Measurements from ENCODE around the gene BEND7.

Gene BEND7, protein sequence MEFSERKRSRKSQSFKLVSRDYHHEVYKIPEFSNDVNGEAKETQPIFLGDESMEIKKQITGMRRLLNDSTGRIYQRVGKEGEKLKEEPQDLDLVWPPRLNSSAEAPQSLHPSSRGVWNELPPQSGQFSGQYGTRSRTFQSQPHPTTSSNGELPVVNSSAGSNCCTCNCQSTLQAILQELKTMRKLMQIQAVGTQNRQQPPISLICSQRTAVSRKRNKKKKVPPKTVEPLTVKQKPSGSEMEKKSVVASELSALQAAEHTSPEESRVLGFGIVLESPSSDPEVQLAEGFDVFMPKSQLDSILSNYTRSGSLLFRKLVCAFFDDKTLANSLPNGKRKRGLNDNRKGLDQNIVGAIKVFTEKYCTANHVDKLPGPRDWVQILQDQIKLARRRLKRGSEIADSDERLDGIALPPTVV

GRCh38 chr10:13528875-13529713, at the start of gene BEND7:
BEND7 (minus strand) TSS chr10:13529014; CDS start chr10:13528533, 481 bp downstream.
- H3K4me1 ChIP-seq (ENCODE audit: control insufficient read depth, insufficient read depth, low read length), result peaks cover 24% of the 10 kb centered on the region
- H3K27ac ChIP-seq (ENCODE audit: low read depth, low read length), result no peak within 1 kb of the TSS
- H3K4me3 ChIP-seq (ENCODE audit: low read depth, low read length), result peak within 1 kb of the TSS; percentile 64
- H3K9ac ChIP-seq (ENCODE audit: low read depth, low read length), result no peak within 1 kb of the TSS; the same call in 1 of the 2 replicates
- no peaks in the 10 kb centered on the region for H3K9me3 ChIP-seq (ENCODE audit: control insufficient read depth, insufficient read depth, low read length)
- H3K27me3 ChIP-seq (ENCODE audit: control insufficient read depth, insufficient read depth, low read length), result peaks cover 52% of the 10 kb centered on the region
- H3K36me3 ChIP-seq (ENCODE audit: control insufficient read depth, insufficient read depth, low read length), result peaks cover 3% of the 10 kb centered on the region

- H3K36me3 ChIP-seq (ENCODE audit: control insufficient read depth, insufficient read depth, low read length), result no peaks in the 10 kb centered on the region
- no peaks in the 10 kb centered on the region for H3K4me1 ChIP-seq (ENCODE audit: control insufficient read depth, insufficient read depth, low read length)
- H3K27ac ChIP-seq (ENCODE audit: low read depth, low read length), result no peak overlapping the region
- H3K4me3 ChIP-seq (ENCODE audit: low read depth, low read length), result no peak overlapping the region
- no peaks in the 10 kb centered on the region for H3K27me3 ChIP-seq (ENCODE audit: control insufficient read depth, insufficient read depth, low read length)
- no peaks in the 10 kb centered on the region for H3K9me3 ChIP-seq (ENCODE audit: control insufficient read depth, insufficient read depth, low read length)
- no peak overlapping the region for H3K9ac ChIP-seq (ENCODE audit: low read depth, low read length)
Observed at GRCh38 chr10:13573960-13574359, 45.1 kb upstream of the BEND7 start.

DNA sequence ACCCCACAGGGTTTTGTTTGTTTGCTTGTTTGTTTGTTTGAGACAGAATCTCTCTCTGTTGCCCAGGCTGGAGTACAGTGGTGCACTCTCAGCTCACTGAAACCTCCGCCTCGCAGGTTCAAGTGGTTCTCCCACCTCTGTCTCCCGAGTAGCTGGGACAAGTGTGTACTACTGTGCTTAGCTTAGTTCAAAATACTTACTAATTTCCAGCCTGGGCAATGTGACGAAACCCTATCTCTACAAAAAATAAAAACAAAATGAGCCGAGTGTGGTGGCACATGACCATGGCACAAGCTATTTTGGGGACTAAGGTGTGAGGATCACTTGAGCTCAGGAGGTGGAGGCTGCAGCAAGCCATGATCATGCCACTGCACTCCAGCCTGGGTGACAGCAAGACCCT, 42.7 kb upstream of the BEND7 start:
- Histone ChIP-seq H3K27ac (ENCODE audit: low read depth, low read length) (no peak overlapping the region), H3K4me1 (ENCODE audit: control insufficient read depth, insufficient read depth, low read length) (no peaks in the 10 kb centered on the region), H3K9ac (ENCODE audit: low read depth, low read length) (no peak overlapping the region), H3K36me3 (ENCODE audit: control insufficient read depth, insufficient read depth, low read length) (no peaks in the 10 kb centered on the region), H3K4me3 (ENCODE audit: low read depth, low read length) (no peak overlapping the region), H3K9me3 (ENCODE audit: control insufficient read depth, insufficient read depth, low read length) (no peaks in the 10 kb centered on the region), H3K27me3 (ENCODE audit: control insufficient read depth, insufficient read depth, low read length) (no peaks in the 10 kb centered on the region)

DNA sequence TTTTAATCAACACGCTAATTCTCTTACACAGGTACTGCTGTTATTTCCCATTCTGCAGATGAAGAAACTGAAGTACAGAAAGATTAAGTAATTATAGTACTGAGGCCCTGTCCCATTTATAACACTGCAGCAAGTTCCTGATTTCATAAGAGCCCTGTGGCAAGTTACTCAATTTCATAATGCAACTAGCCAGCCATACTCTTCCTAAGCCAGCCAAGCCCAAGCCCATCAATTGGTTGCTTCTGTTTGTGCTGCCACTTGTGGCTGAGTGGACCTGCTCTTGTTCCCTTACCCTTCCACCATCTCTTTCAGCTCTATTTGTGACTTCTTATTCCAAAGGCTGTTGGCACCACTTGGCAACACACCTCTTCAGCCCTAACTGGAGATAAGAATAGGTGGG, 38.2 kb upstream of the BEND7 start:
- H3K9me3 ChIP-seq (ENCODE audit: control insufficient read depth, insufficient read depth, low read length), result peaks cover 13% of the 10 kb centered on the region; the same call in 1 of the 2 replicates
- H3K4me3 ChIP-seq (ENCODE audit: low read depth, low read length), result no peak overlapping the region
- no peak overlapping the region for H3K9ac ChIP-seq (ENCODE audit: low read depth, low read length)
- no peaks in the 10 kb centered on the region for H3K36me3 ChIP-seq (ENCODE audit: control insufficient read depth, insufficient read depth, low read length)
- no peak overlapping the region for H3K27ac ChIP-seq (ENCODE audit: low read depth, low read length)
- no peaks in the 10 kb centered on the region for H3K27me3 ChIP-seq (ENCODE audit: control insufficient read depth, insufficient read depth, low read length)
- H3K4me1 ChIP-seq (ENCODE audit: control insufficient read depth, insufficient read depth, low read length), result no peaks in the 10 kb centered on the region

- H3K9ac ChIP-seq (ENCODE audit: low read depth, low read length), result no peak overlapping the region
- peaks cover 13% of the 10 kb centered on the region; the same call in 1 of the 2 replicates for H3K9me3 ChIP-seq (ENCODE audit: control insufficient read depth, insufficient read depth, low read length)
- no peaks in the 10 kb centered on the region for H3K27me3 ChIP-seq (ENCODE audit: control insufficient read depth, insufficient read depth, low read length)
- no peaks in the 10 kb centered on the region for H3K4me1 ChIP-seq (ENCODE audit: control insufficient read depth, insufficient read depth, low read length)
- no peak overlapping the region for H3K4me3 ChIP-seq (ENCODE audit: low read depth, low read length)
- H3K27ac ChIP-seq (ENCODE audit: low read depth, low read length), result no peak overlapping the region
- no peaks in the 10 kb centered on the region for H3K36me3 ChIP-seq (ENCODE audit: control insufficient read depth, insufficient read depth, low read length)
Observed at GRCh38 chr10:13564576-13564975, 35.8 kb upstream of the BEND7 start.

DNA sequence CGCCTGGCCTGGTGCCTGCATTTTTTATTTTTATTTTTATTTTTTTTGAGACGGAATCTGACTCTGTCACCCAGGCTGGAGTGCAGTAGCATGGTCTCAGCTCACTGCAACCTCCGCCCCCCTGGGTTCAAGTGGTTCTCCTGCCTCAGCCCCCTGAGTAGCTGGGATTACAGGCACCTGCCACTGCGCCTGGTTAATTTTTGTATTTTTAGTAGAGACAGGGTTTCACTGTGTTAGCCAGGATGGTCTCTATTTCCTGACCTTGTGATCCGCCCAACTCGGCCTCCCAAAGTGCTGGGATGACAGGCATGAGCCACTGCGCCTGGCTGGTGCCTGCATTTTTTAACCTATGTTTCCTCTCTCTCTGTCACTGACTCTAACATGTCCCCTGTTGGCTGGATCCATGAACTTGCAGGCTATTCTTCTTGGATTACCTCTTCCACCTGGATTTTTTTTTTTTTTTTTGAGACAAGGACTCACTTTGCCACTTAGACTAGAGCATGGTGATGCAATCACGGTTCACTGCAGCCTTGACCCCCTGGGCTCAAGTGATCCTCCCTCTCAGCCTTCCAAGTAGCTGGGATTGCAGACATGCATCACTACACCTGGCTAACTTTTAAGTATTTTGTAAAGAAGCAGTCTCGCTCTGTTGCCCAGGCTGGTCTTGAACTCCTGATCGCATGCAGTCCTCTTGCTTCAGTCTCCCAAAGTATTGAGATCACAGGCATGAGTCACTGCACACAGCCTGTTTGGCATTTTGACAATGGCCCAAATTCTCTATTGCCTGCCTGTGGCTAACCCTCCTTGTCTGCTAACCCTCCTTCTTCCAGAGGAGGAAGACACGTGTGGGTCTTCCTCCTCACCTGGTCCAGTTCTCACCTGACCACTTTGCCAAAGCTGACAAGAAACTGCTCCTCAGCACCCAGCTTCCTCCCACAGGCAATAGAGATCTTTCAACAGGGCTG, 34.9 kb upstream of the BEND7 start:
- H3K9ac ChIP-seq (ENCODE audit: low read depth, low read length), result no peak overlapping the region
- no peak overlapping the region for H3K4me3 ChIP-seq (ENCODE audit: low read depth, low read length)
- no peaks in the 10 kb centered on the region for H3K4me1 ChIP-seq (ENCODE audit: control insufficient read depth, insufficient read depth, low read length)
- H3K27ac ChIP-seq (ENCODE audit: low read depth, low read length), result no peak overlapping the region
- H3K36me3 ChIP-seq (ENCODE audit: control insufficient read depth, insufficient read depth, low read length), result no peaks in the 10 kb centered on the region
- no peaks in the 10 kb centered on the region for H3K27me3 ChIP-seq (ENCODE audit: control insufficient read depth, insufficient read depth, low read length)
- peaks cover 13% of the 10 kb centered on the region; the same call in 1 of the 2 replicates for H3K9me3 ChIP-seq (ENCODE audit: control insufficient read depth, insufficient read depth, low read length)

GRCh38 chr10:13560597-13560996, 31.8 kb upstream of the BEND7 start:
- H3K27ac ChIP-seq (ENCODE audit: low read depth, low read length), result no peak overlapping the region
- no peaks in the 10 kb centered on the region for H3K36me3 ChIP-seq (ENCODE audit: control insufficient read depth, insufficient read depth, low read length)
- H3K9me3 ChIP-seq (ENCODE audit: control insufficient read depth, insufficient read depth, low read length), result peaks cover 13% of the 10 kb centered on the region; the same call in 1 of the 2 replicates
- H3K4me1 ChIP-seq (ENCODE audit: control insufficient read depth, insufficient read depth, low read length), result no peaks in the 10 kb centered on the region
- no peak overlapping the region for H3K9ac ChIP-seq (ENCODE audit: low read depth, low read length)
- H3K27me3 ChIP-seq (ENCODE audit: control insufficient read depth, insufficient read depth, low read length), result no peaks in the 10 kb centered on the region
- no peak overlapping the region for H3K4me3 ChIP-seq (ENCODE audit: low read depth, low read length)

GRCh38 chr10:13559124-13559700, 30.4 kb upstream of the BEND7 start:
- Histone ChIP-seq H3K27me3 (ENCODE audit: control insufficient read depth, insufficient read depth, low read length) (no peaks in the 10 kb centered on the region), H3K4me1 (ENCODE audit: control insufficient read depth, insufficient read depth, low read length) (no peaks in the 10 kb centered on the region), H3K9ac (ENCODE audit: low read depth, low read length) (no peak overlapping the region), H3K36me3 (ENCODE audit: control insufficient read depth, insufficient read depth, low read length) (no peaks in the 10 kb centered on the region), H3K9me3 (ENCODE audit: control insufficient read depth, insufficient read depth, low read length) (0 out of 2 replicates have a peak, but pooled peaks cover 3% of the 10 kb centered on the region), H3K4me3 (ENCODE audit: low read depth, low read length) (no peak overlapping the region), H3K27ac (ENCODE audit: low read depth, low read length) (no peak overlapping the region)

GRCh38 chr10:13555884-13556510, 27.2 kb upstream of the BEND7 start:
- H3K27me3 ChIP-seq (ENCODE audit: control insufficient read depth, insufficient read depth, low read length), result no peaks in the 10 kb centered on the region
- H3K4me3 ChIP-seq (ENCODE audit: low read depth, low read length), result no peak overlapping the region
- no peaks in the 10 kb centered on the region for H3K4me1 ChIP-seq (ENCODE audit: control insufficient read depth, insufficient read depth, low read length)
- no peaks in the 10 kb centered on the region for H3K9me3 ChIP-seq (ENCODE audit: control insufficient read depth, insufficient read depth, low read length)
- H3K36me3 ChIP-seq (ENCODE audit: control insufficient read depth, insufficient read depth, low read length), result no peaks in the 10 kb centered on the region
- no peak overlapping the region for H3K9ac ChIP-seq (ENCODE audit: low read depth, low read length)
- H3K27ac ChIP-seq (ENCODE audit: low read depth, low read length), result no peak overlapping the region

- Histone ChIP-seq H3K4me1 (ENCODE audit: control insufficient read depth, insufficient read depth, low read length) (no peaks in the 10 kb centered on the region), H3K36me3 (ENCODE audit: control insufficient read depth, insufficient read depth, low read length) (no peaks in the 10 kb centered on the region), H3K4me3 (ENCODE audit: low read depth, low read length) (no peak overlapping the region), H3K27ac (ENCODE audit: low read depth, low read length) (no peak overlapping the region), H3K27me3 (ENCODE audit: control insufficient read depth, insufficient read depth, low read length) (no peaks in the 10 kb centered on the region), H3K9me3 (ENCODE audit: control insufficient read depth, insufficient read depth, low read length) (no peaks in the 10 kb centered on the region), H3K9ac (ENCODE audit: low read depth, low read length) (no peak overlapping the region)
Observed at GRCh38 chr10:13550802-13551201, 22.0 kb upstream of the BEND7 start.

All from HUES48 (cell line).